ENCODE data around the gene TSC2. TPM values are rescaled to one million over a fixed set of nuclear protein-coding genes. Genes with fewer than 3 reads are reported as not detected.
A peak's percentile ranks its signal among the peaks of the same experiment; 100 is the strongest.
"Not testable (repeated sequence)": the region's sequence is repeated elsewhere in the genome, so short reads cannot be mapped to it uniquely, and the experiment has no call there.

Gene TSC2
- total RNA-seq, 2 donors from 2014 or later: 73.9 to 152 TPM

DNA sequence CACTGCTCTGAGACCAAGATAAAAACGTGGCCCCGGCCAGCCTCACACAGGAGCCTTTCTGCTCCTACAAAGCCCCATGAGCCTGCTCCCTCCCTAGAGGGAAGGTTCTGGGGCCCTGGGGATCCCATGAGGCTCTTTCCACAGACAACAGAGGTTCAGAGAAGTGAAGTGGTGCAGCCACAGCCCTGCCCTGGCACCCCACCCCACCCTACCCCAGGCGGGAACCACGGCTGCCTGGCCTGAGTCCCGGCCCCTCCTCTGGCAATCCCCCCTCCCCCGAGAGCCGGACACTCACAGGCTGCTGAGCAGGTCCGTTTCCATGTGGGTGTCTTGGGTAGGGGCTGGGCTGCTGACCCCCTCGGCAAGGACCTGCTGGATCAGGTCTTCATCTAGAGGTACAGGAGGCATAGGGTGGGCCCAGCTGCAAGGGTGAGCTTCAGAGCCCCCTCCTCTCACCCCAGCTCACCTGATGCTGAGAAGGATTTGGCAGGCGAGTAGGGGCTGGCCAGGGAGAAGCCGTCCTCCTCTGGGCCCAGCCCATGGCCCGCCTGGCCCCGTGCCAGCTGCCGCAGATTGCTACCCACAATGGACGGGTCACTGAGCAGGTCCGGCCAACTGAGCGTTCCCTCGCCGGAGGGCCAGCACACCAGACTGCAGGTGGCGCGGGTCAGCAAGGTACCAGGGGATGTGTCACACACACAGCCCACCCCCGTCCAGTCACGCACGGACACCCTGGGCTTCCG, 49.2 kb downstream of the TSC2 start:
- intact Hi-C loops (cut with DNase I): no loop called here
- H3K4me1 ChIP-seq: peaks cover 2% of the 10 kb centered on the region
- 86 to 93% methylated on average over 6 to 13 of the region's 25 CpGs for WGBS, 2 donors
- DNase-seq (no peak), ATAC-seq (peak; percentile 32)
- H3K36me3 ChIP-seq (replicated peaks in 1 of 2; ENCODE audit: insufficient read depth in 1 of 2, low read depth in 2 of 2): peaks cover 0 to 8% of the 10 kb centered on the region in 2 donors
- no peak overlapping the region for H3K4me3 ChIP-seq
- no peaks in the 10 kb centered on the region for H3K27me3 ChIP-seq
- TF ChIP-seq, protein P1, sequence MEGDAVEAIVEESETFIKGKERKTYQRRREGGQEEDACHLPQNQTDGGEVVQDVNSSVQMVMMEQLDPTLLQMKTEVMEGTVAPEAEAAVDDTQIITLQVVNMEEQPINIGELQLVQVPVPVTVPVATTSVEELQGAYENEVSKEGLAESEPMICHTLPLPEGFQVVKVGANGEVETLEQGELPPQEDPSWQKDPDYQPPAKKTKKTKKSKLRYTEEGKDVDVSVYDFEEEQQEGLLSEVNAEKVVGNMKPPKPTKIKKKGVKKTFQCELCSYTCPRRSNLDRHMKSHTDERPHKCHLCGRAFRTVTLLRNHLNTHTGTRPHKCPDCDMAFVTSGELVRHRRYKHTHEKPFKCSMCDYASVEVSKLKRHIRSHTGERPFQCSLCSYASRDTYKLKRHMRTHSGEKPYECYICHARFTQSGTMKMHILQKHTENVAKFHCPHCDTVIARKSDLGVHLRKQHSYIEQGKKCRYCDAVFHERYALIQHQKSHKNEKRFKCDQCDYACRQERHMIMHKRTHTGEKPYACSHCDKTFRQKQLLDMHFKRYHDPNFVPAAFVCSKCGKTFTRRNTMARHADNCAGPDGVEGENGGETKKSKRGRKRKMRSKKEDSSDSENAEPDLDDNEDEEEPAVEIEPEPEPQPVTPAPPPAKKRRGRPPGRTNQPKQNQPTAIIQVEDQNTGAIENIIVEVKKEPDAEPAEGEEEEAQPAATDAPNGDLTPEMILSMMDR (IDR thresholded peaks at IDR 0.05): no peak
- H3K27ac ChIP-seq: no peak overlapping the region
- no peaks in the 10 kb centered on the region for H3K9me3 ChIP-seq

DNA sequence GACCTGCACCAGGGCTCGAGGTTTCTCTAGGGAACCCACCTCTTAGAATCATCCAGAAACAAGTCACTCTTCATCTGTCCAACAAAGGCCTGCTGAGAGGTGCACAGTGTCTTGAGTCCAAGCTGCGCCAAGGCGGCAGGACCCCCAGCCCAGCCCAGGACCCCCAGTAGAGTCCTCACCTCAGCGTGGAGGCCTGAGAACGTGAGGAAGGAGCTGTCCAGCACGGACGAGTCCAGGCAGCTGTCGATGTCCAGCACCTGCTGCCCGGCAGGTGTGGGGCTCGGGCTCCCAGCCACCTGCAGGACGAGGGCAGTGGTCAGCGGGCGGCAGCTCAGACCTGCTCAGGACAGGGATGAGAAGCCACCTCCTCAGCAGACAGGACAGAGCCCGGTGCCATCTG, 49.9 kb downstream of the TSC2 start:
- H3K27ac ChIP-seq; intact Hi-C loops (cut with DNase I); ATAC-seq; H3K4me1 ChIP-seq; H3K27me3 ChIP-seq; H3K4me3 ChIP-seq; H3K36me3 ChIP-seq (replicated peaks in 1 of 2; ENCODE audit: insufficient read depth in 1 of 2, low read depth in 2 of 2); H3K9me3 ChIP-seq; DNase-seq: not testable (repeated sequence)
- 94% methylated on average over 3 of the region's 14 CpGs; no CpG with 5 or more reads in 1 of the 2 donors for WGBS, 2 donors

DNA sequence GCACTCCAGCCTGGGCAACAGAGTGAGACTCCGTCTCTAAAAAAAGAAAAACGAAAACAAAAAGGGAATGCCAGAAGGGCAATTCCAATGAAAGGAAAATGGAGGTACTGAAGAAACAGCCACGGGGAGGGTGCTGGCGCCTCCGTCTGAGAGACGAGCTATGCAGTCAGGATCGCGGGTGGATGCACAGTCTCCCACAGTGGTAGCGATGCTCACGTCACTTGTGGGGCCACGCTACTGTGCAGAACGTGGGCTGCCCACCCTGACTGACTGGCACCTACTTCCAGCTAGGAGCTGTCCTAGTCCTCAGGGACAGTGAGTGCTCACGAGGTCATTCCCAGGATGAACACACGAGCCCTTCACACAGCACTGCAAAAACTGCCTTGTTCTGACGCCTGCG, 53.8 kb downstream of the TSC2 start:
- H3K4me3 ChIP-seq; DNase-seq; H3K4me1 ChIP-seq; H3K9me3 ChIP-seq; H3K27ac ChIP-seq; ATAC-seq; intact Hi-C loops (cut with DNase I); H3K27me3 ChIP-seq; H3K36me3 ChIP-seq (replicated peaks in 1 of 2; ENCODE audit: insufficient read depth in 1 of 2, low read depth in 2 of 2): not testable (repeated sequence)
- 94 to 97% methylated on average over 12 of the region's 16 CpGs for WGBS, 2 donors

DNA sequence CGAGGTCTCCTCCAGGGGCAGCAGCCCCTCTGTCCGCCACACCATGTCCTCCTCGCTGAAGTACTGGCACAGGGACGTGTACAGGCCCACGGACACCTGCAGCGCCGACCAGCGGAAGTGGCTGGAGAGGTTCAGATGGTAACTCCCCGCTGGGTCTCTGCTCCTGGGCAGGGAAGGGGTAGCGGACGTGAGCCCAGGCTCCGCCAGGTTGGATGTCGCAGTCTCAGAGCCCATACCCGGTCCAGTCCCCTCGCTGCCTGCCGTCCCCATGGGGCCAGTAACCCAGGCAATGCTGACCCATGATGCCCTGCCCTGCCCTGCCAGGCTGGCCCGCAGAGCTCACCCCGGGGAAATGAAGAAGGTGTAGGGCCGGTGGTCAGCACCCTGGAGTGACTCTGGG, 54.7 kb downstream of the TSC2 start:
- no peak overlapping the region for H3K4me3 ChIP-seq
- ATAC-seq (no peak), DNase-seq (no peak)
- no peaks in the 10 kb centered on the region for H3K4me1 ChIP-seq
- H3K27ac ChIP-seq: no peak overlapping the region
- no peaks in the 10 kb centered on the region for H3K9me3 ChIP-seq
- peaks cover 0 to 10% of the 10 kb centered on the region in 2 donors for H3K36me3 ChIP-seq (replicated peaks in 1 of 2; ENCODE audit: insufficient read depth in 1 of 2, low read depth in 2 of 2)
- H3K27me3 ChIP-seq: no peaks in the 10 kb centered on the region
- no peak for TF ChIP-seq POLR2A (IDR thresholded peaks at IDR 0.05)
- TF ChIP-seq, protein P1 (IDR thresholded peaks at IDR 0.05): no peak
- 93 to 97% methylated on average over 7 to 17 of the region's 19 CpGs for WGBS, 2 donors
- intact Hi-C loops (cut with DNase I): no loop called here

DNA sequence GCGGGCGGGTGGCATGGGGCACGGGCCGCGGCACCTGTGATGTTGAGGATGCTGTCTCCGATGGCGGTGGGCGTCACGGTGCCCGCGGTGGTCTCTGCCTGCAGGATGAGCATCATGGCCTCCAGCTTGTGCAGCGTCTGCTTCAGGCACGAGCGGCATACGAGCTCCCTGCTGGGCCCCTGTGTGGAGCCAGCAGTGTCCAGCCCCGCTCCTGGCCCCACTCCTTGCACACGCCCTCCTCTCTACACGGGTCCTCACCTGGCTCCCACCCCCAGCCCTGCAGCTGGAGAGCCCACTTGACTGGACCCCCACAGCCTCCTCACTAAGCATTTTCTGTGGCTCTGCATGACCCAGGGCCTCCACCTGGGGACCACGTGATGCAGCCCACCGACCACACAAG, 56.7 kb downstream of the TSC2 start:
- intact Hi-C loops (cut with DNase I): not testable (repeated sequence)
- WGBS, 2 donors: 95% methylated on average over 13 of the region's 20 CpGs; no CpG with 5 or more reads in 1 of the 2 donors

DNA sequence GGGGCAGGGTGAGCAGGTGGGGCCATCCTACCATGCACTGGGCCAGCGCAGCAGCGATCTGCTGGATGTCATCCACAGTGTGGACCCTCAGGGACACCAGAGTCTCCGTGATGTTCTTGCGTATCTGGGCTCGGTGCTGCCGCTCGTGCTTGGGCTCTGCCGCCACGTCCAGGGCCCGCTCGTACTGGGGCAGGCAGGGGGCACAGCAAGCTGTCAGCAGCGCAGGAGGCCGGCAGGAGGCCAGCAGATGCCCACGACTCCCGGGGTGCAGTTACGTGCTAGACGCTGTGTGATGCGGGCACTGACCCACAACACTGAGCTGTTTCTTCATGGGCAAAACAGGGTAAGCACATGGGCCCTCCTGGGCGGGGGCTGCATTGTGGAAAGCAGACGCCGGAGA, 57.5 kb downstream of the TSC2 start:
- H3K4me3 ChIP-seq; H3K9me3 ChIP-seq; H3K36me3 ChIP-seq (replicated peaks in 1 of 2; ENCODE audit: insufficient read depth in 1 of 2, low read depth in 2 of 2); intact Hi-C loops (cut with DNase I); H3K27ac ChIP-seq; ATAC-seq; DNase-seq; H3K27me3 ChIP-seq; H3K4me1 ChIP-seq: not testable (repeated sequence)
- 94% methylated on average over 18 of the region's 21 CpGs; no CpG with 5 or more reads in 1 of the 2 donors for WGBS, 2 donors

More for the DNA sequence above, 56.7 kb downstream of the TSC2 start:
- not testable (repeated sequence) for ATAC-seq; H3K4me3 ChIP-seq; DNase-seq; H3K27me3 ChIP-seq; H3K4me1 ChIP-seq; H3K27ac ChIP-seq; H3K36me3 ChIP-seq (replicated peaks in 1 of 2; ENCODE audit: insufficient read depth in 1 of 2, low read depth in 2 of 2); H3K9me3 ChIP-seq

DNA sequence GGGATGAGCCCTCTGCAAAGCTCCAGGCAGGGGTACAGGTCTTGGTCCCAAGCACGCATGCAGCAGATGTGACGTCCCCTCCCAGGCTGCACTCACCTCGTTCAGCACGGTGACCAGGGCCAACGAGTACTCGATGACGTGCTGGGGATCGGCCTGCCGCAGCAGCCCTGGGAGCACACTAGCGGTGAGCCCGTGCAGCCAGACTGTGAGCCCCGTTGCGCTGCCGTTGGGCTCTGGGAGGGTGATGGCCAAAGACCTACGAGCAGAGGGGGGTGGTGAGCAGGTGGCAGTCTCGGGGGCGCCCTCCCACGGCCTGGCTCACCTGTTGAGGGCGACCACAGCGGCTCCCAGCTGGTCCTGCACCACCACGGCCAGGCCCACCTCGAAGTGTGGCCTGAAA, 58.0 kb downstream of the TSC2 start:
- ATAC-seq: not testable (repeated sequence)

DNA sequence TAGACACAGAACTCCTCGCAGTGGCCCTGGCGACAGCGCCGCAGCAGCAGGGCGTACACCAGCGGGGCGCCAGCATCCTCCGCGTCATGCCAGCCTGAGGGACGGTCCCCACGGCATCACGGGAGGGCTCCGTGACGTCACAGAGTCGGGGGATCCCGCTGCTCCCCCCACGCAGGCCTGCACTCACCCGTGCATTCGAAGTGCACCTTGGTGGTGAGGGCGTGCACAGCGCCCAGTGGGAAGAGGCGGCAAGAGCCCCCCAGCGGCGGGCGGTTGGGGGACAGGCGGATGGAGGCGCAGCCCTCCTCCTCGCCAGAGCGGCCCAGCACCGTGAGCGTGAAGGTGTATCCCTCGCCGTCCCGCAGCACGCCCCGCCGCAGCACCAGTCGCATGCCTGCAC, 58.4 kb downstream of the TSC2 start:
- WGBS, 2 donors: 90% methylated on average over 28 of the region's 38 CpGs; no CpG with 5 or more reads in 1 of the 2 donors
- H3K4me3 ChIP-seq; H3K27me3 ChIP-seq; intact Hi-C loops (cut with DNase I); DNase-seq; ATAC-seq; H3K27ac ChIP-seq; H3K4me1 ChIP-seq; H3K36me3 ChIP-seq (replicated peaks in 1 of 2; ENCODE audit: insufficient read depth in 1 of 2, low read depth in 2 of 2); H3K9me3 ChIP-seq: not testable (repeated sequence)

More for the DNA sequence above, 58.0 kb downstream of the TSC2 start:
- H3K9me3 ChIP-seq; H3K4me3 ChIP-seq; H3K27ac ChIP-seq; intact Hi-C loops (cut with DNase I); DNase-seq; H3K27me3 ChIP-seq; H3K4me1 ChIP-seq; H3K36me3 ChIP-seq (replicated peaks in 1 of 2; ENCODE audit: insufficient read depth in 1 of 2, low read depth in 2 of 2): not testable (repeated sequence)
- WGBS, 2 donors: 89% methylated on average over 13 of the region's 22 CpGs; no CpG with 5 or more reads in 1 of the 2 donors

DNA sequence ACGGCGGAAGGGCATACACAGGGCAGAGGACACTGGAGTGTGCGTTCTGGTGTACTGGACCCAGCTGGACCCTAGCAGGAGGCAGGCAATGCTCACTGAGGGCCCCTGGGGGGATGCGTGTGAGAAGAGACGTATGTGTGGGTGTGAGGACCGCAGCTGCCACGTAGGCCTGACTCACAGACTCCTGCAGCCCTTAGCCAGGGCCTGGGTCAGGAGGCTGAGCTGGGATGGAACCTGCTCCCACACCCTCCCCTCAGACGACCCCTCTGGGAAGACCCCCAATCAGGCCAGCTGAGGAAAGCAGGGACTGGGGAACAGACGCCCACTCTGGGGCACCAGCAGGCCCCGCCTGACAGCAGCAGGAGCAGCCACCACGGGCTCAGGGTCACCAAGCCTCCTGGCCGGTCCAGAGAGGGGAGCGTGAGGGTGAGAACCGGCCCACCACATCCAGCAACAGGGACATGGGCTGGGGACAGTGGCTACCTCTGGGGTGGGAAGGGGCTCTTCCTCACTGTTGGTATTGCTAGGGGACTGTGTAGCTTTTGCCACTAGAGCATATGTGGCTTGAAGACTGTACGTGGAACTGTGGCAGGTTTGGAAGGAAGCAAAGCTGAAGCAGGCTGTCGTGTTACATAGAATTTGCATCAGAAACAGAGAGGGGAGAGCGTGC, 59.5 kb downstream of the TSC2 start:
- DNase-seq; H3K27ac ChIP-seq; ATAC-seq; H3K36me3 ChIP-seq (replicated peaks in 1 of 2; ENCODE audit: insufficient read depth in 1 of 2, low read depth in 2 of 2); H3K9me3 ChIP-seq; H3K4me3 ChIP-seq; H3K27me3 ChIP-seq; intact Hi-C loops (cut with DNase I); H3K4me1 ChIP-seq: not testable (repeated sequence)
- 90 to 98% methylated on average over 5 to 17 of the region's 17 CpGs for WGBS, 2 donors

DNA sequence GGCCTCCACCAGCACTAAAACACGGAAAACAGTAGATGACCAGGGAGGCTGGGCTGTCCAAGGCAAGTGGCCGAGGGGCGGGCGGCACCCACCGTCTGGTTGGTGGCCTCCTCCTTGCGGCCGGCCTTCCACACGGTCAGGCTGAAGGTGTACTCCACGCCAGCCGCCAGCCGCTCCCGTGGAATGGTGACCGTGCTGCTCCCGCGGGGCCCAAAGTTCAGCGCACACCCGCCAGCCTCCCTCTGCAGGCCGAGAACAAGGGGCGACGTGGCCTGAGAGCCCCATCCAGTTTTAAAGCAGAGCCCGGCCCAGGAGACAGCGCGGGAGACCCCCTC, 60.0 kb downstream of the TSC2 start:
- H3K27ac ChIP-seq, ATAC-seq: not testable (repeated sequence)

More for the DNA sequence above, 60.0 kb downstream of the TSC2 start:
- H3K4me3 ChIP-seq; H3K27me3 ChIP-seq; H3K4me1 ChIP-seq; DNase-seq; intact Hi-C loops (cut with DNase I); H3K9me3 ChIP-seq; H3K36me3 ChIP-seq (replicated peaks in 1 of 2; ENCODE audit: insufficient read depth in 1 of 2, low read depth in 2 of 2): not testable (repeated sequence)
- WGBS, 2 donors: 96% methylated on average over 9 to 11 of the region's 23 CpGs
